OCI-LY3 (cell line): ENCODE results near the gene ELF1.
A peak's percentile ranks its signal among the peaks of the same experiment; 100 is the strongest.

Source experiments
- H2AFZ ChIP-seq: fragments of 200-600, 300-600 bp; shearing (Covaris generic); 2 replicates; pipeline ENCODE4 v1.6.0; 2014; ENCODE audit warnings: antibody characterized with exemption, low read depth, low read length
- H3K27ac ChIP-seq: fragments of 200-600, 300-600 bp; sonication (generic); 2 replicates; pipeline ENCODE4 v1.5.1; 2014; ENCODE audit warnings: mild to moderate bottlenecking, low read length, moderate library complexity, mixed read lengths
- H3K27me3 ChIP-seq: fragments of 200-600, 300-600 bp; sonication (generic); 2 replicates; pipeline ENCODE4 v1.6.1; 2014; ENCODE audit warnings: low read depth, low read length, mixed read lengths
- H3K36me3 ChIP-seq: fragments of 200-600, 300-600 bp; sonication (generic); replicated peaks from 2 replicates; pipeline ENCODE3; 2014; ENCODE audit warnings: low read depth, low read length, mixed read lengths
- H3K4me1 ChIP-seq: fragments of 300-600, 200-600 bp; sonication (generic); 2 replicates; pipeline ENCODE4 v1.6.1; 2014; ENCODE audit warnings: low read length, mixed read lengths
- H3K4me2 ChIP-seq: fragments of 200-600, 300-600 bp; sonication (generic); 2 replicates; pipeline ENCODE4 v1.6.1; 2014; ENCODE audit warnings: low read length, mixed read lengths
- H3K4me3 ChIP-seq: fragments of 300-600, 200-600 bp; sonication (generic); 2 replicates; pipeline ENCODE4 v1.5.1; 2014; ENCODE audit warnings: antibody characterized with exemption, mild to moderate bottlenecking, low read length, moderate library complexity
- H3K79me2 ChIP-seq: fragments of 300-600, 200-600 bp; shearing (Covaris generic); 2 replicates; pipeline ENCODE4 v1.6.1; 2014; ENCODE audit warnings: mild to moderate bottlenecking, low read length, mixed read lengths
- H3K9ac ChIP-seq: fragments of 300-600, 200-600 bp; shearing (Covaris generic); 2 replicates; pipeline ENCODE4 v1.6.0; 2014; ENCODE audit warnings: mild to moderate bottlenecking, low read length, moderate library complexity
- H3K9me3 ChIP-seq: fragments of 200-600, 300-600 bp; shearing (Covaris generic); 2 replicates; pipeline ENCODE4 v1.6.1; 2014; ENCODE audit warnings: low read length, mixed read lengths; ENCODE audit not compliant: insufficient read depth
- H4K20me1 ChIP-seq: fragments of 200-600, 300-600 bp; sonication (generic); 2 replicates; pipeline ENCODE4 v1.6.1; 2016; ENCODE audit warnings: low read length, mixed read lengths; ENCODE audit not compliant: insufficient read depth
- CTCF ChIP-seq: fragments of 200-600, 300-600 bp; sonication (generic); IDR thresholded peaks from 2 replicates; pipeline ENCODE4 v1.5.1; 2014; ENCODE audit warnings: antibody characterized with exemption, low read length, low read depth
- EZH2phosphoT487 ChIP-seq: fragments of 200-600 bp; shearing (Covaris generic); IDR thresholded peaks from 2 replicates; pipeline ENCODE4 v1.6.1; 2018; ENCODE audit warnings: antibody characterized with exemption, mixed run types, low read depth

The ELF1 gene

GRCh38 chr13:41034881-41035280 lies 15.8 kb upstream of the ELF1 start:
- Histone ChIP-seq H3K9ac (no peak overlapping the region), H3K9me3 (no peaks in the 10 kb centered on the region), H3K4me1 (no peaks in the 10 kb centered on the region), H2AFZ (no peak overlapping the region), H4K20me1 (no peaks in the 10 kb centered on the region), H3K36me3 (no peaks in the 10 kb centered on the region), H3K4me2 (no peak overlapping the region), H3K79me2 (no peaks in the 10 kb centered on the region), H3K27ac (no peak overlapping the region), H3K4me3 (no peak overlapping the region), H3K27me3 (no peaks in the 10 kb centered on the region)
- TF ChIP-seq CTCF (no peak), EZH2phosphoT487 (no peak)

GRCh38 chr13:41034382-41034781 lies 15.3 kb upstream of the ELF1 start:
- H3K4me1 ChIP-seq, result no peaks in the 10 kb centered on the region
- no peak overlapping the region for H3K4me2 ChIP-seq
- no peaks in the 10 kb centered on the region for H3K9me3 ChIP-seq
- no peak overlapping the region for H2AFZ ChIP-seq
- H3K4me3 ChIP-seq, result no peak overlapping the region
- no peaks in the 10 kb centered on the region for H3K36me3 ChIP-seq
- no peaks in the 10 kb centered on the region for H3K79me2 ChIP-seq
- no peak overlapping the region for H3K27ac ChIP-seq
- H3K27me3 ChIP-seq, result no peaks in the 10 kb centered on the region
- TF ChIP-seq EZH2phosphoT487, result no peak
- TF ChIP-seq CTCF, result no peak
- H4K20me1 ChIP-seq, result no peaks in the 10 kb centered on the region
- H3K9ac ChIP-seq, result no peak overlapping the region

GRCh38 chr13:41032691-41033376 lies 13.7 kb upstream of the ELF1 start:
- Histone ChIP-seq H4K20me1 (no peaks in the 10 kb centered on the region), H3K4me3 (no peak overlapping the region), H2AFZ (no peak overlapping the region), H3K36me3 (no peaks in the 10 kb centered on the region), H3K79me2 (no peaks in the 10 kb centered on the region), H3K4me2 (no peak overlapping the region), H3K4me1 (no peaks in the 10 kb centered on the region), H3K9ac (no peak overlapping the region), H3K27ac (no peak overlapping the region), H3K27me3 (no peaks in the 10 kb centered on the region), H3K9me3 (no peaks in the 10 kb centered on the region)
- TF ChIP-seq EZH2phosphoT487, result no peak
- TF ChIP-seq CTCF, result no peak

- Histone ChIP-seq H3K9ac (no peak overlapping the region), H4K20me1 (no peaks in the 10 kb centered on the region), H3K36me3 (no peaks in the 10 kb centered on the region), H3K4me2 (no peak overlapping the region), H3K4me3 (no peak overlapping the region), H2AFZ (no peak overlapping the region), H3K79me2 (no peaks in the 10 kb centered on the region), H3K27ac (no peak overlapping the region), H3K27me3 (no peaks in the 10 kb centered on the region), H3K4me1 (0 out of 2 replicates have a peak, but pooled peaks cover 5% of the 10 kb centered on the region), H3K9me3 (no peaks in the 10 kb centered on the region)
- TF ChIP-seq CTCF, result peak; percentile 38
- no peak for TF ChIP-seq EZH2phosphoT487
Measured at GRCh38 chr13:41029629-41030028, 10.5 kb upstream of the ELF1 start.
